HG03460 (cell line): ENCODE results near the gene VRTN.
"Not testable (repeated sequence)": the region's sequence is repeated elsewhere in the genome, so short reads cannot be mapped to it uniquely, and the experiment has no call there.

Source experiments
- ATAC-seq: cut with Tn5 transposase; IDR thresholded peaks from one replicate; pipeline ENCODE4 v1.9.1; 2021; ENCODE audit not compliant: unreplicated experiment

Gene VRTN

DNA sequence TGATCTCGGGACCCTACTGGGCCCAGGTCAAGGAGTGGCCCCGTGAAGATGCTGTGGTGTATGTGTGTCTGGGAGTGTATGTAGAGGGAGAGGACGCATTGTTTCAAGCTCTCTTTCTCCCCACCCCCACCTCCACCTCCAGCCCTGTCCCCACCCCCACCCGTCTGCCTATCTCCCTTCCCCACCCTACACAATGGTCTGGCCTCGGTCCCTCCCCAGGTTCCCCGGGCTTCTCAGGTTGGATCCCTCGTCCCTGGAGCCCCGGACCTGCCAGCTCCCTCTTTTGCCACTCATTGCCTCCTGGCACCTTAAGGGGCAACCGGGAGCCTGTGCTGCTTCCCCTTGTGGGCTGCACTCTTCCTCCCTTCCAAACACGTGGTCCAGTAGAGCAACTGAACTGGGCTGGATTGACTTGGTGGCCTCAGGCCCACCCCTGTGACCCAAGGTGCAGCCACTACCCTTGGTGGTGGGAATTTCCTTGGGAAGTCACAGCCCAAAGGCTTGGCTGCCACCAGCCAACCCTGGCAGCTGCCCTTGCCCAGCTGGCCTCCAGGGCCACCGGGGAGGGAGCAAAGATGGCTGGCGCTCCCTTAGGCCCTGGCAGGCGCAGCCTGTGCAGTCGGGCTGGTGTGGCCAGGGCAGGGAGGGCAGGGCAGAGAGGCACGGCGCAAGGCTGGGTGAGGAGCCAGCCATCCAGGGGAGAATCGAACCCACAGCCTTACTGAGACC is 628 bp downstream of the VRTN start:
- ATAC-seq = no peak

DNA sequence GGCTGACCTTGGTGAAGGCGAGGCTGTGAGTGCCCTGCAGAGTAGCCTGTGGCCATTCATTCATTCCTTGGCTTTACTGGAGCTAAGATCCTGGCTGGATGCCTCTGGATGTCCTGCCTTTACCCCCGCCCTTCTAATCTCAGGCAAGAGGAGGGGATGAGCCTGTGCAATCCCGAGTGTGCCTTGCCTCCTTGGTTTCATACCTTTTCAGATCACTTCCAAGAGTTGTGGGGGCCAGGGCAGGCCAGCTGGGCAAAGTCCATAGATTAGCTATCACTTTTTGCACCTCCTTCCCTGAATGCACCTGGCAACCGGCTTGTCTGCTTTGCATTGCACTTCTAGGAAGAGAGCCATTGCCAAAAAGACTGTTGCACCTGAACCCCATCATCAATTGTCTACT is 1.5 kb downstream of the VRTN start:
- no peak for ATAC-seq

DNA sequence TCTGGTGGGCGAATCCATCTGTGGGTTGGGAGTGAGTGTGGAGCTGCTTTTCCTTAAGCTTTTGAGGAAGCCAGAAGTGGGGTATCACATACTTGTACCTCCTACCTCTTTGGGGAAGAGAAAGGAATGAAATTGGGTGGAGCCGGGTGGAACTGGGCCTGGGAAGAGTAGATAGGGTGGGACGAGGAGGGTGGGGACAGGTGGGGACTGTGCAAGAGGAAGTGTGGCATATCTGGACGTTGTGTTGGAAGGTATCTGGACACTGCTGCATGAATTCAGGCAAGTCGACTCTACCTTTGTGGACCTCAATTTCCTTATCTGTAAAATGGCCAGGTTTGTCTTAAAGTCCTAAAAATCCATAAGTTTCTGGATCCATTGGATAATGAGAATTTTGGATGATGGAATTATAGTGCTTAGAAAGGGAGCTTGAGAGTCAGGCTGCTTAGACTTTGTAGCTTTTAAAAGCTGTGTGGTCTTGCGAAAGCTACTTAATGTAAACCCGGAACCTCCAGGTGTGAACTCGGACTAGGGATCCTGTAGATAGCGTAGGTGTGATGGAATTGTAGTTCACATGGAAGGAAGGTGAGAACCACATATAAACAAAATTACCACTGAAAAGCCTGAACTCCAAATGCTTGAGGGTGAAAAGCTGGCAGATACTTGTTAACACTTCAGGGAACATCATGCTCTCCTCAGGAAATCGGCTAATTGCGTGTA is 2.1 kb downstream of the VRTN start:
- ATAC-seq = no peak

DNA sequence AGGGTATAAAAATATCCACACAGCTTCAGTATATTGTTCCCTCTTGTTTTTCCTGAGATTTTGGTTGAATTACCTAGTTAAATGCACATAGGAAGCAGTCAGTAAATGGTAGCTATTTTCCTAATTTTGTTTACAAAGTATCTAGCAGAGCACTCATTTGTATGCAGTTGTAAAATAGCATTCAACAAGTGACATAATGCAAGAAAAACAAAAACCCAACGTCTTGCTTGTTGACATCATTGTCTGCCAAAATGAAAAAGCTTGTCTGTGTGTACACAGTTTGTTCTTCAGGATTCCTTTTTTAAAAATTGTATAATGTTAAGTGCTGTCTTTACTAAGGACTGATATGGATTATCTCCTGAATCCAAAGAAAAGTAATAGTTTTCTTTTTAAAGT is 2.7 kb downstream of the VRTN start:
- ATAC-seq = no peak

DNA sequence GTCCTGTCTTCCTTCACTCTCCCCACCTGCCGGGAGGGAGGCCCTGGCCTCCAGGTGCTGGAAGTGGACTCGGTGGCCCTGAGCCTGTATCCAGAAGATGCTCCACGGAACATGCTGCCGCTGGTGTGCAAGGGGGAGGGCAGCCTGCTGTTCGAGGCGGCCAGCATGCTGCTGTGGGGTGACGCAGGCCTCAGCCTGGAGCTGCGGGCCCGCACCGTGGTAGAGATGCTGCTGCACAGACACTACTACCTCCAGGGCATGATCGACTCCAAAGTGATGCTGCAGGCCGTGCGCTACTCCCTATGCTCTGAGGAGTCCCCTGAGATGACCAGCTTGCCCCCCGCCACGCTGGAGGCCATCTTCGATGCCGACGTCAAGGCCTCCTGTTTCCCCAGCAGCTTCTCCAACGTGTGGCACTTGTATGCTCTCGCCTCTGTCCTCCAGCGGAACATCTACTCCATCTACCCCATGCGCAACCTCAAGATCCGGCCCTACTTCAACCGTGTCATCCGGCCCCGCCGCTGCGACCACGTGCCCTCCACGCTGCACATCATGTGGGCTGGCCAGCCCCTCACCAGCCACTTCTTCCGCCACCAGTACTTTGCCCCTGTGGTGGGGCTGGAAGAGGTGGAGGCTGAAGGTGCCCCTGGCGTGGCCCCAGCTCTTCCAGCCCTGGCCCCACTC is 8.8 kb downstream of the VRTN start:
- no peak for ATAC-seq

DNA sequence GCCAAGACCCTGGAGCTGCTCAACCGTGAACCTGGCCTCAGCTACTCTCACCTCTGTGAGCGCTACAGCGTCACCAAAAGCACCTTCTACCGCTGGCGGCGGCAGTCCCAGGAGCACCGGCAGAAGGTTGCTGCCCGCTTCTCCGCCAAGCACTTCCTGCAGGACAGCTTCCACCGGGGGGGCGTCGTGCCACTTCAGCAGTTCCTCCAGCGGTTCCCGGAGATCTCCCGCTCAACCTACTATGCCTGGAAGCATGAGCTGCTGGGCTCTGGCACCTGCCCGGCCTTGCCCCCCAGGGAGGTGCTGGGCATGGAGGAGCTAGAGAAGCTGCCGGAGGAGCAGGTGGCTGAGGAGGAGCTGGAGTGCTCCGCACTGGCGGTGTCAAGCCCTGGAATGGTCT is 9.3 kb downstream of the VRTN start:
- ATAC-seq = no peak

DNA sequence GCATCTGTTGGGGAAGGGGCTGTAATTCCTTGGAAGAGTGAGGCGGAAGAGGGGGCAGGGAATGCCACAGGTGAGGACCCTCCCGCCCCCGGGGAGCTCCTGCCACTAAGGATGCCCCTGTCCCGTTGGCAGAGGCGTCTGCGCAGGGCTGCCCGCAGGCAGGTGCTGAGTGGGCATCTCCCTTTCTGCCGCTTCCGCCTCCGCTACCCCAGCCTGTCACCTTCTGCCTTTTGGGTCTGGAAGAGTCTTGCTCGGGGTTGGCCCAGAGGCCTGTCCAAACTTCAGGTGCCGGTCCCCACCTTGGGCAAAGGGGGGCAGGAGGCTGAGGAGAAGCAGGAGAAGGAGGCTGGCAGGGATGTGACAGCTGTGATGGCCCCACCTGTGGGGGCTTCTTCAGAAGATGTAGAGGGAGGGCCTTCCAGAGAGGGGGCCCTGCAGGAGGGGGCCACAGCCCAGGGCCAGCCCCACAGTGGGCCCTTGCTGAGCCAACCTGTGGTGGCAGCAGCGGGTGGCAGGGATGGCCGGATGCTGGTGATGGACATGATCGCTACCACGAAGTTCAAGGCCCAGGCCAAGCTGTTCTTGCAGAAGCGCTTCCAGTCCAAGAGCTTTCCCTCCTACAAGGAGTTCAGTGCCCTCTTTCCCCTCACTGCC is 10.0 kb downstream of the VRTN start:
- no peak for ATAC-seq

DNA sequence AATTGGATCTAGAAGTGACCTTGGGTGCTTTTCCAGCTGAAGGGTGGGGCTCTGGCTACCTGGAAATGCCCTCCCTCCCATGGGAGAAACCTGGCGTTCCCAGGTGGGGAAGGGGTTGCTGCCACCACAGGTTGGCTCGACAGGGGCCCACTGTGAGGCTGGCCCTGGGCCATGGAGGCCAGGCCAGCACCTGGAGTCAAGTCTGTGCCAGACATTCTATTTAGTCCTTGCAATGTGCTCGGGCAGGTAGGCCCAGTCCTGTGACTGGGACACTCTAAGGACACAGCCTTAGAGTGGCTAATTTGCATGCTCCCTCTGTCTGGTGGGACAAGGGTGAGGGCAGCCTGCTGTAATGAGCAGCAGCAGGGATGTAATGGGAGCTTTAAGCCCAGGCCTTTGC is 11.9 kb downstream of the VRTN start:
- no peak for ATAC-seq

DNA sequence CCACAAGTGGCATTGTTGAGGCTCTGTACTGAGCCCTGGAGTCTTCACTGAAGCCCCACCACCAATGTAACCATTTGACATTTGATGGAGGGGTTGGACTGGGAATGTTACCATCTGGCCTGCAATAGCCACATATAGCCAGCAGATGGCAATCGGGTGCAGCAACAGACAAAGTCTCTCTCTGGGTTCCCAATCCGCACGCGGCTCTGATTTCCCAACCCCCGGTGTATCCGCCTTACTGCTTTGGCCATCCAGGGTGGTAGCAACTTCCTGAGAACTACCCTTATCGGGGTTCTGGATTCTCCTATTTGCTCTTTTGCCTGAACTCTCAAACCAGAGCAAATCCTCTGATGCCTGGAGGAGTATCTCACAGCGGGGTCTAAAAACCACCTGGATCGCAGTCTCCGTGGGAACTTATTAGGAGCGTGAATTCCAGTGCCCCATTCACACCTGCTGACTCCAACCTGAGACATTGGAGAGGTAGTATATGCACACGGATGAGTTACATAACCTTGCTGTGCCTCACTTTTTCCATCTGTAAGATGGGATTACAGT is 14.2 kb downstream of the VRTN start:
- no peak for ATAC-seq

DNA sequence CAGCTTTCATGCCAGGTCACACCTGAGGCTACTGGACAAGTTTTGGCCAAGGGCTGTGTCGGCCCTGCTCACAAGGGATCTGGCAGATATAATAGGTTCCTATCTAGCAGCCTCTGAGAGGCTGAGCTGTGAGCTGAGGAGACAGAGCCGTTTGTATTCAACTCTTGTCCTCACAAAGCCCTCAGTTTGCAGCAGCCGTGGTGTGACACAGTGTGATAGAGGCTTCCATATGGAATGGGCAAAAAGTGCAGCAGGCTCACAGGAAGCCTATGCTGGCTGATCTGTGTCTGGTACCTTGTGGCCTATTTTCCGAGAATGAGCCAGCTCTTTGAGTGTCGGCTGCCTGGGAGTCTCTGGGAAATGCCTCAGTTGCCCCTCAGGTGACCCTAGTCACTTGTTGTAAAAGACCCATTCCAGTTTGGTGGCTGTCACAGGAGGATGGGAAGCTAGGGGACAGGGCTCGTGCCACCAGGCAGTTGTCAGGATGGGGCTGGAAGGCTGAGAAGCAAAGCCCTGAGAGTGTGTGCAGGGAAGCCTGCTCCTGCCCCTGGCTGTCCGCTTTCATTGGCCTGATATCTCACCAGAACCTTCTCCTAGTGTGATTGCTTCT is 16.1 kb downstream of the VRTN start:
- ATAC-seq = no peak

DNA sequence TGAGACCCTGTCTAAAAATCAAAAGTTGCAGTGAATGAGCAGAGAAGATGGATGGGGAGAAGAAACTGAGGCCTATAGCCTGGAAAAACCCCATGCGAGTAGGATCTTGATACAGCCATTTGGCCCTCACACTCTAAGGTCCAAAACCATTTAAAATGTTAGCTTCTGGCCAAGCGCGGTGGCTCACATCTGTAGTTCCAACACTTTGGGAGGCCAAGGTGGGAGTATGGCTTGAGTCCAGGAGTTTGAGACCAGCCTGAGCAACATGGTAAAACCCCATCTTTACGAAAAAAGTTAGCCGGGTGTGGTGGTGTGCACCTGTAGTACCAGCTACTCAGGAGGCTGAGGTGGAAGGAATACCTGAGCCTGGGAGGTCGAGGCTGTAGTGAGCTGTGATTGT is 19.8 kb downstream of the VRTN start:
- ATAC-seq = no peak

DNA sequence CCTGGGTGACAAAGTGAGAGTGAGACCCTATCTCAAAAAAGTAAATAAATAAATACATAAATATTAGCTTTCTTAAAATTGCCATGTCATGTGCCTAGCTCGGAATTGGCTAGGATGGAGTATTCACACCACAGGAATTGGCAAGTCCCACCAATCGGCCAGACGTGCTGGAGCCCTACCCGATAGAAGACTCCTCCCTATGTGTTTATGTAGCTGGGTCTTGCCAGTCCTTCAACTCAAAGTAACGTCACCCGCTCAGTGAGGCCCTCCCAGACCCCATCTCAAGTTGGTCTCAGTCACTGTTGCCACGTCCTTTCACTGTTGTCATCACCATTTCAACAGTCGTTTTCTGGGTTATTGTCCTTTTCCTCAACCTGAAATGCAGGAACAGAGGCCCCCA is 20.2 kb downstream of the VRTN start:
- ATAC-seq = no peak

DNA sequence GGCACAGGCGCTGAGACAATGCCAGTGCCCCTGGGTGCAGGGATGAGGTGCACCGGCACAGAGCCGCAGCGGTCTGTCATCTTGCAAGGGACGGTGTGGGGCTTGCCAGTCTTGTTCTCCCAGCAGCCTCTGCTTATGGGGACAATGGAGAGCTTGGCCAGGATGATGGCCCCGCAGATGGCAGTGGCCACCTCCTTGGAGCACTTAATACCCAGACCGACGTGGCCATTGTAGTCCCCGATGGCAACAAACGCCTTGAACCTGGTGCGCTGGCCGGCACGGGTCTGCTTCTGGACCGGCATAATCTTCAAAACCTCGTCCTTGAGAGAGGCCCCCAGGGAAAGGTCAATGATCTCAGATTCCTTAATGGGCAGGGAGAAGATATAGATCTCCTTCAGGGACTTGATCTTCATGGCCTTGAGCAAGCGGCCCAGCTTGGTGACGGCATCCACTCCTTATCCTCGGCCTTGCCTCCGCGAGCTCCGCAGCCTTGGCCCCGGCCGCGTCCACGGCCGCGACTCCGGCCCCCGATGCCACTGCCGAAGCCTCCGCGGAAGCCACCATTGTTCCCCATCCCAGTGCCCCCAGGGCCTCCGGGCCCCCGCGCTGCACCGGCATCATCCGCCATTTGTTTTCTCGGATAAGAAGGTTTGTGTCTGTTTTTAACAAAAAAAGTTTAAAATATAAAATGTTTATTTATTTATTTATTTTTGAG is 29.9 kb downstream of the VRTN start:
- no peak for ATAC-seq

DNA sequence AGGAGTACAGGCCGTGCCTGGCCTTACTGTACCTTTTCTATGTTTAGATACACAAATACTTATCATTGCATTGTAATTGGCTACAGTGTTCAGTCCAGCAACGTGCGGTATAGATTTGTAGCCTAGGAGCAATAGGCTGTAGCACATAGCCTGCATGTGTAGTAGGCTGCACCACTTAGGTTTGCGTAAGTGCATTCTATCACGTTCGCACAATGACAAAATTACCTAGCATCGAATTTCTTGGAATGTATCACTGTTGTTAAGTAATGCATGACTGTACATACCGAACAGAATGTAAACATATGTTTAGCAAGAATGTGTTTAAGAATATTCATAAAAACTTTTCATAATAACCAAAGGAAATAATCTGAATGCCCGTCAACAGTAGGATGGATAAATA is 31.9 kb downstream of the VRTN start:
- no peak for ATAC-seq

DNA sequence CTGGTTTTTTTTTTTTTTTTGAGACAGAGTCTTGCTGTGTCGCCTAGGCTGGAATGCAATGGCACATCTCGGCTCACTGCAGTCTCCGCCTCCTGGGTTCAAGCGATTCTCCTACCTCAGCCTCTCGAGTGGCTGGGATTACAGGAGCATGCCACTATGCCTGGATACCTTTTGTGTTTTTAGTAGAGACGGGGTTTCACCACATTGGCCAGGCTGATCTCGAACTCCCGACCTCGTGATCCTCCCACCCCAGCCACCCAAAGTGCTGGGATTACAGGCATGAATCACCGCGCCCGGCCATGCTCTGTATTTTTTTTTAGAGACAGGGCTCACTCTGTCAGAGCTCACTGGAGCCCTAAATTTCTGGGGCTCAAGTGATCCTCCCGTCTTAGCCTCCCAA is 32.6 kb downstream of the VRTN start:
- ATAC-seq = no peak

DNA sequence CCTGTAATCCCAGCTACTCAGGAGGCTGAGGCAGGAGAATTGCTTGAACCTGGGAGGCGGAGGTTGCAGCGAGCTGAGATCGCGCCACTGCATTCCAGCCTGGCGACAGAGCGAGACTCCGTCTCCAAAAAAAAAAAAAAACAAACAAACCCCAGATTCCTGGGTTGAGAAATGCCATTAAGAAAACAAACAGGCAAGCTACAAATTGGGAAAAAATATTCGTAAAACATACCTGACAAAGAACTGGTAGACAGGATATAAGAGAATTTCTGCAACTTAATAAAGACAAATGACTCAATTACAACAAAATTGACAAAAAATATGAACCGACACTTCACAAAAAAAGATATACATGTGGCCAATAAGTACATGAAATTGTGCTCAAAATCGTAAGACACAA is 33.3 kb downstream of the VRTN start:
- not testable (repeated sequence) for ATAC-seq

DNA sequence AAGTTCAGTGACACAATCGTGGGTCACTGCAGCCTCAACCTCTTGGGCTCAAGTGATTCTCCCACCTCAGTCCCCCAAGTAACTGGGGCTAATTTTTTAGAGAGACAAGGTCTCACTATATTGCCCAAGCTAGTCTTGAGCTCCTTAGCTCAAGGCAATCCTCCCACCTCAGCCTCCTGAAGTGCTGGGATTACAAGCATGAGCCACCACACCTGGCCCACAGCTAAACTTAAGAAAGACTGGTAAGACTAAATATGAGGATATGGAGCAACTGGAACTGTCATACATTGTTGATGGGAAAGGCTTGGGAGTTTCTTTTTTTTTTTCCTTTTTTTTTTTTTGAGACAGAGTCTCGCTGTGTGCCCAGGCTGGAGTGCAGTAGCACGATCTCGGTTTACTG is 34.0 kb downstream of the VRTN start:
- no peak for ATAC-seq

DNA sequence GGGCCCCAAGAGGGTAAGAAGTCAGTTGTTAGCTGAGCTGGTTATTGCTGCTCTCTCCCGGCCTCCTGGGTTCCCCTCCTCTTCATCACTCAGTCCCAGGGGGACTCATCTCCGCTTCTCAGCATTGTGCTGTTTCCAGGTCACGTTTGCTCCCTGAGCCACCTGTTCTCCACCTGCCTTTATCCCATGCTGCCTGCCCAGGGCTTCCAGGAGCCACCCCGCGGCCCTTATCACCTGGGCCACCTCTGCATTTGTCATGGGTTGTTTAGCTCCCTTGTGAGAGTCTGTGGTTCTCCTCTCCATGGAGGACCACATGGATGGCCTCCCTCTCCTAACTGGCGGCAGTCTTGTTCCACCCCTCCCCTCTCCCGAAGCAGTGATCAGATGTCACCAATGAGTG is 41.7 kb downstream of the VRTN start:
- ATAC-seq = no peak

DNA sequence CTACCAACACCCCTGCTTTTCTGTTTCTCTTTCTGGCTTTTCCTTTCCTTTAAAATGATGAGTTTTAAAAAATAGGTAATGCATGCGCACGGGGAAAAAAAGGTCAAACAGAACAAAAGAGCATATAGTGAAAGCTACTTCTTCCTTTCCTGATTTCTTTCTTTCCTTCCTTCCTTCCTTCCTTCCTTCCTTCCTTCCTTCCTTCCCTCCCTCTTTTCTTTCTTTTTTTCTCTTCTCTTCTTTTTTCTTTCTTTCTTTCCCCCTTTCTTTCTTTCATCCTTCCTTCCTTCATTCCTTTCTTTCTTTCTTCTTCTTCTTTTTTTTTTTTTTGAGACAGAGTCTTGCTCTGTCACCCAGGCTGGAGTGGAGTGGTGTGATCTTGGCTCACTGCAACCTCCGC is 42.2 kb downstream of the VRTN start:
- not testable (repeated sequence) for ATAC-seq

DNA sequence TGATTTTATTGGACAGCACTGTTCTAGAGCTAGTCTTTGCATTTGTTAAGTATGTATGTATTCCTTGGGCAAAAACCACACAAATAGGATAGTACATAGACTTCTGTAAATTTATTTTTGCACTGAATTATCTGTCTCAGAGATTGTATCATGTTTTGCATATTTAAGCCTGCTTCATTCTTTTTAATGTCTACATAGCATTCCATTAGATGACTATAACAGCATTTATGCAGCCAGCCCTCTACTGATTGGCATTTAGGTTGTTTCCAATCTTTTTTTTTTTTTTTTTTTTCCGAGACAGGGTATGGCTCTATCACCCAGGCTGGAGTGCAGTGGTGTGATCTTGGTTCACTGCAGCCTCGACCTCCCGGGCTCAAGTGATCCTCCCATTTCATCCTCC is 43.2 kb downstream of the VRTN start:
- no peak for ATAC-seq
